HCT116 (cell line): ENCODE data around the gene HOXD11. TPM values are rescaled to one million over a fixed set of nuclear protein-coding genes. Genes with fewer than 3 reads are reported as not detected.
A peak's percentile ranks its signal among the peaks of the same experiment; 100 is the strongest.

Experiments used
- ATAC-seq: fragments of 200-7000 bp; cut with Tn5 transposase; 2 replicates; pipeline ENCODE4 v1.9.1; 2020; ENCODE audit warnings: mild to moderate bottlenecking, moderate library complexity
- BruUV-seq: library from RNA; stranded (reverse); fragments of 400-500 nt; replicated peaks from 2 replicates; lab custom pipeline; 2021; lab: Mats Ljungman, UMichigan
- CTCF ChIA-PET: fragments of 300-600 bp; sonication (Branson Sonifier 250); formaldehyde crosslinking; loops from one replicate; lab custom pipeline; 2021; ENCODE audit warnings: antibody characterized with exemption; lab: Charles Lee
- POLR2A ChIA-PET: fragments of 300-600, 350-600 bp; sonication (Branson Sonifier 250); formaldehyde crosslinking; loops from one replicate; lab custom pipeline; 2021; ENCODE audit warnings: antibody characterized with exemption; lab: Charles Lee
- RAD21 ChIA-PET, 2 experiments: fragments of 300-600 bp; sonication (Branson Sonifier 250); formaldehyde crosslinking; loops; one replicate each; lab custom pipeline; 2023; ENCODE audit warnings: low total read pairs in 2 of 2; ENCODE audit not compliant: uncharacterized antibody in 2 of 2, unreplicated experiment in 2 of 2, low non-redundant PET in 1 of 2; lab: Charles Lee
- DNase-seq: peaks from one replicate; pipeline ENCODE4 v3.0.0-alpha.2; 2010; ENCODE audit warnings: low read depth, low spot score
- H2AFZ ChIP-seq: fragments of 200-600 bp; shearing (Covaris generic), sonication (generic); 2 replicates; pipeline ENCODE4 v1.6.1; 2017; ENCODE audit warnings: low read depth, mixed run types, mixed read lengths, antibody characterized with exemption, low read length; ENCODE audit not compliant: poor library complexity, severe bottlenecking
- H3K27ac ChIP-seq: 2 replicates; pipeline ENCODE4 v1.5.1; 2012; ENCODE audit warnings: low read depth, low read length
- H3K27me3 ChIP-seq: fragments of 200-600 bp; sonication (generic); 2 replicates; pipeline ENCODE4 v1.6.1; 2016; ENCODE audit warnings: mixed run types, low read length, mixed read lengths; ENCODE audit not compliant: insufficient read depth
- H3K36me3 ChIP-seq, 2 experiments: fragments of 200-500 bp in 1 of 2; fragments of 200-600 bp in 1 of 2; sonication (Bioruptor generic) in 1 of 2; sonication (generic) in 1 of 2; 2 replicates each; pipeline versions ENCODE4 v1.5.1 to v1.6.1; 2014 to 2016; ENCODE audit warnings: low read length in 2 of 2, inconsistent platforms in 1 of 2, mixed read lengths in 1 of 2, mixed run types in 1 of 2; ENCODE audit not compliant: insufficient read depth in 2 of 2, control insufficient read depth in 1 of 2
- H3K4me1 ChIP-seq, 2 experiments: fragments of 200-600 bp in 1 of 2; sonication (generic) in 1 of 2; 2 replicates each; pipeline versions ENCODE4 v1.5.1 to v1.6.1; 2012 to 2017; ENCODE audit warnings: low read length in 2 of 2, inconsistent platforms in 1 of 2, mild to moderate bottlenecking in 1 of 2, mixed read lengths in 1 of 2, mixed run types in 1 of 2, moderate library complexity in 1 of 2; ENCODE audit not compliant: insufficient read depth in 2 of 2, control insufficient read depth in 1 of 2
- H3K4me2 ChIP-seq: fragments of 200-600 bp; sonication (generic); 2 replicates; pipeline ENCODE4 v1.6.1; 2017; ENCODE audit warnings: mixed run types, low read length, mixed read lengths
- H3K4me3 ChIP-seq, 2 experiments: fragments of 200-600 bp in 1 of 2; sonication (generic) in 1 of 2; replicated peaks in 1 of 2; 2 replicates each; pipeline ENCODE4 v1.5.1; 2011 to 2016; ENCODE audit warnings: low read length in 2 of 2, control low read depth in 1 of 2, low read depth in 1 of 2, mild to moderate bottlenecking in 1 of 2, mixed read lengths in 1 of 2, mixed run types in 1 of 2
- H3K79me2 ChIP-seq: fragments of 200-600 bp; sonication (generic); 2 replicates; pipeline ENCODE4 v1.6.1; 2017; ENCODE audit warnings: mild to moderate bottlenecking, mixed run types, low read length, moderate library complexity, mixed read lengths; ENCODE audit not compliant: insufficient read depth
- H3K9ac ChIP-seq: fragments of 200-600 bp; sonication (generic); 2 replicates; pipeline ENCODE4 v1.6.1; 2016; ENCODE audit warnings: low read length, mixed read lengths
- H3K9me2 ChIP-seq: fragments of 200-600 bp; sonication (generic), shearing (Covaris generic); 2 replicates; pipeline ENCODE4 v1.6.1; 2017; ENCODE audit warnings: mixed run types, mild to moderate bottlenecking, moderate library complexity; ENCODE audit not compliant: insufficient read depth
- H3K9me3 ChIP-seq, 2 experiments: fragments of 200-500 bp in 1 of 2; fragments of 200-600 bp in 1 of 2; sonication (Bioruptor generic) in 1 of 2; sonication (generic) in 1 of 2; 2 replicates each; pipeline ENCODE4 v1.6.1; 2014 to 2017; ENCODE audit warnings: low read length in 2 of 2, mixed read lengths in 2 of 2, inconsistent platforms in 1 of 2, low read depth in 1 of 2, mild to moderate bottlenecking in 1 of 2, mixed run types in 1 of 2, moderate library complexity in 1 of 2; ENCODE audit not compliant: control insufficient read depth in 1 of 2, insufficient read depth in 1 of 2
- H4K20me1 ChIP-seq: fragments of 200-600 bp; sonication (generic), shearing (Covaris generic); 2 replicates; pipeline ENCODE4 v1.6.1; 2017; ENCODE audit warnings: mixed run types, mild to moderate bottlenecking, moderate library complexity; ENCODE audit not compliant: insufficient read depth
- EGR1 ChIP-seq: IDR thresholded peaks from 2 replicates; pipeline ENCODE4 v1.6.1; 2012; ENCODE audit warnings: low read depth
- intact Hi-C: fragments of 100-400 bp; cut with micrococcal nuclease; formaldehyde crosslinking; loops from 2 replicates; pipeline ENCODE4 v1.10.0; 2022
- microRNA counts: library from miRNA; unstranded; fragments of <30 nt; microRNA quantifications from one replicate; lab custom pipeline; 2015
- microRNA-seq: library from miRNA; unstranded; fragments of <30 nt; microRNA quantifications from one replicate; pipeline ENCODE4, GENCODE V29; 2016; ENCODE audit warnings: borderline number of aligned reads
- total RNA-seq: library from RNA; stranded (reverse); gene quantifications from one replicate; pipeline ENCODE4 v1.2.1, GENCODE V29; 2021; ENCODE audit not compliant: unreplicated experiment
- TF ChIP-seq, protein P1 (sequence below): IDR thresholded peaks from 2 replicates; pipeline ENCODE4 v1.6.1; 2011; ENCODE audit warnings: mild to moderate bottlenecking, low read length, moderate library complexity; ENCODE audit not compliant: insufficient replicate concordance; ENCODE audit errors: extremely low read depth

The HOXD11 gene
- total RNA-seq, 1 experiment from 2014 or later: not detected

DNA sequence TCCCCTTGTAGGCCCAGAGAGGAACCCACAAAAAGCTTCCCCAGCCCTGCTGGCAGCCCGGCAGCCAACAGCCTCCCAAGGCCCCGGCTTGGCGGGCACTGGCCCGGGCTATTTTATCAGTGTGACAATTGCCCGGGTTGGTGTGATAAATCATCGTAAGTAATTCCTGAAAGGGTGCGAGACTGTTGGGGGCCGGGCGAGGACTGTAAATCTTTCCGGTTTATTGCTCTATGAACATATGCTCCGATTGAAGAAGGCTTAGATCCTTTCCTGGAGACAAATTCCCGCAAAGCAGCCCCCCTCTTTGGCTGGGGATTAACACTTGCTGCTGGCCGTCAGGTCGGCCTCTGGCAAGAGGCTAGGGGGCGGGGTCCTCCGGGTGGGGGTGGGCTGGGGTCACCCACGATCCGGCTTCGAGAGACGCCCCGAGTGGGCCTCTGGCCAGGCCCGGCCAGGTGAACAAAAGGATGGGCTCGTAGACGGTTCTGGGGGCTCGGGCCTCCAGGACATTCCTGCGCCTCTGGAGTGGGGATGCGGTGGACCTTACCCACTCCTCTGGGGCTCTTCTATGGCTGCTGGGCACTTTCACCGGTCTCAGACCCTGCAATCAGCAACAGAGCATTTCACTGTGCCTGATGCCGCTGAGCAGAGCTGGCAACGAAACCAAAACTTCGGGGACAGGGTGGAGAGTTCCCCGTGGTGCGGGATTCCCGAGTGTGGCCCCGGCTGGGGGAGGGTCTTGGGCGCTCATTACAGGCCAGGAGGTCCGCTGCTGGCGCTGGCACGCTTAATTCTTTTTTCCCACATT lies 52.0 kb downstream of the HOXD11 start:
- POLR2A ChIA-PET: no interaction called here
- Histone ChIP-seq H2AFZ (no peak overlapping the region), H3K4me3 (no peak overlapping the region), H3K36me3 (no peaks in the 10 kb centered on the region), H3K27ac (no peak overlapping the region), H3K4me2 (no peak overlapping the region), H3K9me3 (no peaks in the 10 kb centered on the region), H3K27me3 (no peaks in the 10 kb centered on the region), H3K9me2 (no peaks in the 10 kb centered on the region), H3K79me2 (no peaks in the 10 kb centered on the region)
- intact Hi-C loops: no loop called here
- no TSS peak for BruUV-seq
- no peak for DNase-seq
- TF ChIP-seq, protein P1, sequence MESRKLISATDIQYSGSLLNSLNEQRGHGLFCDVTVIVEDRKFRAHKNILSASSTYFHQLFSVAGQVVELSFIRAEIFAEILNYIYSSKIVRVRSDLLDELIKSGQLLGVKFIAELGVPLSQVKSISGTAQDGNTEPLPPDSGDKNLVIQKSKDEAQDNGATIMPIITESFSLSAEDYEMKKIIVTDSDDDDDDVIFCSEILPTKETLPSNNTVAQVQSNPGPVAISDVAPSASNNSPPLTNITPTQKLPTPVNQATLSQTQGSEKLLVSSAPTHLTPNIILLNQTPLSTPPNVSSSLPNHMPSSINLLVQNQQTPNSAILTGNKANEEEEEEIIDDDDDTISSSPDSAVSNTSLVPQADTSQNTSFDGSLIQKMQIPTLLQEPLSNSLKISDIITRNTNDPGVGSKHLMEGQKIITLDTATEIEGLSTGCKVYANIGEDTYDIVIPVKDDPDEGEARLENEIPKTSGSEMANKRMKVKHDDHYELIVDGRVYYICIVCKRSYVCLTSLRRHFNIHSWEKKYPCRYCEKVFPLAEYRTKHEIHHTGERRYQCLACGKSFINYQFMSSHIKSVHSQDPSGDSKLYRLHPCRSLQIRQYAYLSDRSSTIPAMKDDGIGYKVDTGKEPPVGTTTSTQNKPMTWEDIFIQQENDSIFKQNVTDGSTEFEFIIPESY: no peak
- TF ChIP-seq EGR1: no peak
- TF ChIP-seq, all 23 proteins: peak for 0
- CTCF ChIA-PET: no interaction called here
- no peaks in the 10 kb centered on the region for H3K4me1 ChIP-seq
- no peak for ATAC-seq
- no peaks in the 10 kb centered on the region for H4K20me1 ChIP-seq
- H3K9ac ChIP-seq: no peak overlapping the region
- RAD21 ChIA-PET: no interaction called here

MicroRNAs within 50 kb of the gene (microRNA counts, 767-probe panel; counts per million panel counts)
- not detected for microRNA hsa-miR-10b-5p (lab: Ali Mortazavi, UCI)

Small RNA genes lying within 50 kb of the gene (microRNA-seq; reads per million reads assigned to microRNA genes)
- gene MIR10B: 1,066 reads per million, percentile 81 among the genes with 10 or more reads in this experiment

Other genes with a start within 250 kb of the HOXD11 start
- 22.3 TPM for gene LNPK, start 105.0 kb upstream of the HOXD11 start, total RNA-seq
- not detected for gene EVX2, start 23.3 kb upstream of the HOXD11 start, total RNA-seq
- not detected for gene HOXD13, start 14.6 kb upstream of the HOXD11 start, total RNA-seq
- 0.27 TPM for gene HOXD12, start 7.5 kb upstream of the HOXD11 start, total RNA-seq
- gene HOXD10, start 9.5 kb downstream of the HOXD11 start, total RNA-seq: not detected
- not detected for gene HOXD9, start 15.4 kb downstream of the HOXD11 start, total RNA-seq
- gene HOXD8, start 22.4 kb downstream of the HOXD11 start, total RNA-seq: 6.0 TPM
- gene HOXD4, start 44.3 kb downstream of the HOXD11 start, total RNA-seq: 0.61 TPM
- 1.4 TPM for gene HOXD3, start 50.0 kb downstream of the HOXD11 start, total RNA-seq
- gene HOXD1, start 81.4 kb downstream of the HOXD11 start, total RNA-seq: not detected
- gene MTX2, start 162.2 kb downstream of the HOXD11 start, total RNA-seq: 38.9 TPM